Stimulated activated CD8-positive, alpha-beta memory T cell treated with anti-CD3 and anti-CD28 coated beads, Interleukin-7, amount 100 ng/mL, for 4 hours (primary cell): ENCODE measurements around the gene RANBP3.
"Not testable (repeated sequence)": the region's sequence is repeated elsewhere in the genome, so short reads cannot be mapped to it uniquely, and the experiment has no call there.

Experiments used
- DNase-seq, 2 donors: peaks; one replicate each; pipeline ENCODE4 v3.0.0-alpha.2; 2020; ENCODE audit warnings: low read depth in 2 of 2

The RANBP3 gene

DNA sequence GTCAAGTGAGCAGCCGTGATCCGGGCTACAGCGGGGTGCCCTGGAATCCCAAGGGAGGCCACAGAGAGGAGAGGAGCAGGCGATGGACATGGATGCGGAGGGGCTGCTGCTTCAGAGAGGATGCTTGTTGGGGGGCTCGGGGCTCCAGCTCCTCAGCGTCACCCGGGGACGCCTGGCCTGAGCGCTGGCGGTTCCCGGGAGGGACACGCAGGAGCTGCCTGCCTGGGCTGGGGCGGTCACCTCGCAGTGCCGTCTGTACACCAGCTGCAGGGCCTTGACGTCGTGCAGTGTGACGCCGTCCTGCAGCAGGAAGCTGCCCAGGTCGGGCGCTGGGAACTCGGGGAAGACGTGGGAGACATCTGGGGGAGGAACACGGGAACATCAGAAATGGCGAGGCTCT is 29.9 kb upstream of the RANBP3 start:
- no peak for DNase-seq

DNA sequence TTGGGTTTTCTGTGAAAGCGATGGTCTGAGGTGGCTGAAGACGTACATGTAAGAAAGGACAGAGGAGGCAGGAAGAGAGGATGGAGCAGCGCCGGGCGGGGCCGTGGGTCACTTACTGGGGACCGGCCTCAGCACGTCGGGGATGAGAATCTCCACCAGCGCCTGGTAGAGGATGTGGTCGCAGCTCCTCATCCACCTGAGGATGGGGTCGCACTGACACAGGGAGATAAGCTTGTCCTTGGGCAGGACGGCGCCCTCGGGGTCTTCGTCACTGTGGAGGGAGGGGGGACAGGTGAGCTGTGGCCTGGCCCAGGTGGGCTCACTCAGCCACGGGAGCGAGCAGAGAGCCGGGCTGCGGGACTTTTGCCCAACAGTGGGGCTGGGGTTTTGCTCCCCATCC is 29.0 kb upstream of the RANBP3 start:
- DNase-seq: no peak

DNA sequence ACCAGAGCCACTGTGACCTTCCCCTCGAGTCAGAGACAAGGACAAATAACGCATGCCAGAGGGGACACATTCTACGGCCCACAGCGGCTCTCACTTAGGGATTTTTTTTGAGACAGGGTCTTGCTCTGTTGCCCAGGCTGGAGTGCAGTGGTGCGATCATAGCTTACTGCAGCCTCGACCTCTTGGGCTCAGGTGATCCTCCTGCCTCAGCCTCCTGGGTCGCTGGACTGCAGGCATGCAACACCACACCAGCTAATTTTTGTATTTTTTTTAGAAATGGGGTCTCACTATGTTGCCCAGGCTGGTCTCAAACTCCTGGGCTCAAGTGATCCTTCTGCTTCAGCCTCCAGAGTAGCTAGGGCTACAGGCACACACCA is 28.1 kb upstream of the RANBP3 start:
- DNase-seq: not testable (repeated sequence)

GRCh38 chr19:6005321-6006069 is 27.6 kb upstream of the RANBP3 start:
- DNase-seq: no peak

GRCh38 chr19:6003976-6004375 is 26.0 kb upstream of the RANBP3 start:
- DNase-seq: no peak

- DNase-seq: no peak
Measured at GRCh38 chr19:6002591-6002990, 24.7 kb upstream of the RANBP3 start.

- DNase-seq: no peak
Measured at GRCh38 chr19:6000228-6000847, 22.4 kb upstream of the RANBP3 start.

- no peak for DNase-seq
Measured at GRCh38 chr19:5999693-6000092, 21.8 kb upstream of the RANBP3 start.

- no peak for DNase-seq
Measured at GRCh38 chr19:5997371-5997770, 19.4 kb upstream of the RANBP3 start.

- DNase-seq: no peak
Measured at GRCh38 chr19:5996623-5997320, 18.8 kb upstream of the RANBP3 start.

DNA sequence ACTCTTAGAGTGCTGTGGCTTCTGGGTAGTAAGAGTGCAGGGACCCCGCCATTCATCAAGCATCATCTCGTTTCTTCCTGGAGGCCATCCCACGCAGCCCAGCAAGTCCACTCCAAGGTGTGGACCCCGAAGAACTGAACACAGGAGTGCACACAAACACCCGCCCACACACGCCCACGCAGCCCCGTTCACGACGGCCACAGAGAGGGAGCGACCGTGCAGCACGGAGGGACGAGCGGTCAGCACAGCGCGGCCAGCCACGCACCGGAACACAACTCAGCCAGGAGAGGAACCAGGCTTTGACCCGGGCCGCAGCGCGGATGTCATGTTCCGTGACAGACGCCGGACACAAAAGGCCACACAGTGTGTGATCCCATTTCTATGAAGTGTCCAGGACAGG is 18.2 kb upstream of the RANBP3 start:
- no peak for DNase-seq

GRCh38 chr19:5995606-5996005 is 17.7 kb upstream of the RANBP3 start:
- no peak for DNase-seq

DNA sequence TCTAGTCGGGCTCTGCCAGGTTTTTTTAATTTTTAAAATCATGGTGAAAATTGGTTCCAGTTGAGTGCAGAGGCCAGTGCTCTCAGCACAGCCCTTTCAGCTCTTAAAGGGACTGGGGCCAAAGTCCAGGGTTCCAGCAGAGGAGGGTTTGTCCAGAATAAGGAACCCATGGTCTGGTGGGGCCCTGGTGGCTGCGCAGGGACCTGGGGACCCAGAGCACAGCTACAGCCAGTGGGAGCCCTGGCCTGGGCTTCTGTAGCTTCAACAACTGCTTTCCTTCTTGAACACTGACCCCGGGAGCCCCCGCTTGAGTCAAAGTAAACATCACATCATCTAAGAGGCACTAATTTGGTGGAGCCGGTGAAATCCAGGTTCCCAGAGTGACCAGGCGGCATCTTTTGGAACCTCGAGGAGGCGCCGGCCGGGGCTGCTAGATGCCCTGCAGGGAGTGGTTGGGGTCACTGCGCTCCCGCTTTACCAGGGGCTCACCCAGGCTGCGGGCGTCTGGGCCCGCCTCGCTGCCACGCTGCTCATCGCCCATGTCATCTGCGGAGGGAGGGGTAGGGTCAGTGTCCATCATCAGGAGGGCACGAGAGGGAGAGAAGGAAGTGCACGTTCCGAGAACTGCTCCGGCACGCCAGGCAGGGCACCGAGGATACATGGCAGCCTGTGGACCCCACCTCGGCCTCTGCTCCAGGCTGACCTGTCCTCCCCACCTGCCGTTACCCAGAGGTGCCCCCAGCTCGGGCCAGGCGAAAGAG is 16.6 kb upstream of the RANBP3 start:
- DNase-seq: no peak

DNA sequence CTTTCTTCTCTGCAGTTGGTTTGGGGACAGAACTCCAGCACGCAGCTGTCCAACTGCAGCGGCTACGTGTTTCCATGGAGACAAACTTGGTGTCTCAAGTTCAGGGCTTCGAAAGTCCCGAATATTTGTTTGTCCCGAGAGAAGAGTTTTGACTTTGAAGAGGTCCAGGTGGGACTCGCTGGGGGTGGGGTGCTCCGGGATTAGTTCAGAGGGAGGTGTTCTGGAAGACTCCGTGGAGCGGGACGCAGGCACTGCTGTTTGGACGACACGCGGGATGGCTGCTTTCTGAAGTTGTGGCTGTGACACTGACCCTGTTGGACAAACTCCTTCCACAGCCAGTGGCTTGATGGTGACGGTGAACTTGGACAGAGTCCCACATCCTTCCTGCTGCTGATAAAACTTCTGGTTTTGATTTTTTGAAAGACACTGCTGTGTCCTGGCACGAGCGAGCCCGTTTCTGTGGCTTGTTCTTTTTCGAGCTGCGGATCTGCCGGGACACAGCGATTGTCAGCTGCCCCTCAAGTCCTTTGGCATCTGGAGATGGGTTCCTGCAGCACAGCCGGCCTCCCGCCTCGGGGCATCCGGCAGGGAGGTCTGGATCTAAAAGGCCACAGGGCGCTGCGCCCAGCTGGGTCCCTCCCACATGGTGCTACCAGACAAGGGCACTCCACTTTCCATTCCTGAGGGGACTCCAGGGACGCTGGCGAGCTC is 15.9 kb upstream of the RANBP3 start:
- DNase-seq: no peak

DNA sequence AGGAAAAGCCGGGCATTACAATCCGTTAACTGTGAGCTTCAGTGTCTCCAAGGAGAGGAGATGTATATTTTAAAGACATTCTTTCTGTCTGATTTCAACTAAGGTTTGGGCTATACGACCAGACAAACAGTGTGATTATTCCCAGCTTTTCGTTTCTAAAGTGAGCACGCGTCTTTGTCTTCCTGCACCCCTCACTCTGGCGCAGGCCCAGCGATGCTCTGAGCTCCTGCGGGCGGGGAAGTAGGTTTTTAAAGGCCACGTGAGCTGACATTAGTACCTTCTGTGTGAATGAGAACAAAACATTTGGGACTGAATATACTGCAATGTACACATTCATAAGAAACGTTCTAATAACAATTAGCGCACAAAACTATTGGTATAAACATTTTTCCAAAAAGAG is 15.3 kb upstream of the RANBP3 start:
- DNase-seq: no peak

- no peak for DNase-seq
Measured at GRCh38 chr19:5992756-5993155, 14.8 kb upstream of the RANBP3 start.

DNA sequence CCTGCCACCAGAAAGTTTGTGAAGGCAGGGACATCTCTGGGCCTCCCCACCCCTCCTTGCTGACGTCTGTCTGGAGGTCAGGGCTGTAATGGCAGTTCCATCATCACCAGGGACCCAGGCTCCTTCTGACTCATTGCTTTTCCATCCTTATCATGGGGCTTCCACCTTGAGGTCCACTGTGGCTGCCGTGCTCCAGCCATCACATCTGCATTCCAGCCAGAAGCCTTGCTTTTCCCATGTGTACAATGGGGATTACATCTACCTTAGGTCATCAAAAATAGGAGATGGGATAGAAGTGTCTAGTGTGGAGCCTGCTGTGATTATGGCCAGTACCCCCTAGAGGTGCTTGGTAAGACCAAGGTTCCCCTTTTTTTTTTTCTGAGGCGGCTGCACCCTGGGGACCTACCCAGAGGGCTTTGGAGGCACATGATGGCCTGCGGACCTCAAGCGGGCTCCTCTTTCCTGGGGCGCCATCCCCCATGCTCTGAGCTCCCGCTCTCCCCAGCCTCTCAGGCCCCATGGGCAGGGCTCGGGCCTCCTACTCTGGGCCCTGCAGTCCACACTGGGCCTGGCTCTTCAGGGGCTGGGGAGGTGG is 13.4 kb upstream of the RANBP3 start:
- no peak for DNase-seq

DNA sequence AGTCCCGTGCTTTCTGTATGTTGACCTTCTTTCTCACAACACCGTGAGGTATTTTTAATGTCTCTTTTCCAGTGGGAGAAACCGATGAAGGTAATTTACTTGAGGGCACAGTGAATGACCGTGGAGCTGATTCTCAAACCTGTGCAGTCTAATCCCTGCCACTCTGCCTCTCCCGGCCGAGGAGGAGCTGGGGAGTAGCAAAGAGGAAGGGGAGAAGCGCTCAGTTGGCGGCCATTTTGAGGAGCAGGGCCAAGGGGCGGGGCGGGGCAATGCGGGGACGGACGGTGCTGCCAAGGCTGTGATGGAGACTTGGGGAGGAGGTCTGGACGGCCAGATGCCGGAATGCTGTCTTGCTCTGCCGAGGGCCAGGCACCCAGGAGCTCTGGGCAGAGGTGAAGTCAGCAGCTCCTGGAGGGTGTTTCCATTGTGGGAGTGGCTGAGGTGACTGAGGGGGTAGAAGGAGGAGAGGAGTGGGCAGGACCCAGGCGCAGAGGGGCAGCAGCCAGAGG is 12.4 kb upstream of the RANBP3 start:
- no peak for DNase-seq

- DNase-seq: no peak
Measured at GRCh38 chr19:5989388-5990074, 11.6 kb upstream of the RANBP3 start.
